NT2/D1 (cell line): ENCODE results near the gene GNAQ.

Experiments
- SUZ12 ChIP-seq: IDR thresholded peaks from 2 replicates; pipeline ENCODE4 v1.6.1; 2011; ENCODE audit not compliant: insufficient read length, insufficient read depth; ENCODE audit errors: extremely low read depth
- YY1 ChIP-seq: IDR thresholded peaks from 2 replicates; pipeline ENCODE4 v1.6.1; 2011; ENCODE audit not compliant: insufficient read length, insufficient read depth

DNA sequence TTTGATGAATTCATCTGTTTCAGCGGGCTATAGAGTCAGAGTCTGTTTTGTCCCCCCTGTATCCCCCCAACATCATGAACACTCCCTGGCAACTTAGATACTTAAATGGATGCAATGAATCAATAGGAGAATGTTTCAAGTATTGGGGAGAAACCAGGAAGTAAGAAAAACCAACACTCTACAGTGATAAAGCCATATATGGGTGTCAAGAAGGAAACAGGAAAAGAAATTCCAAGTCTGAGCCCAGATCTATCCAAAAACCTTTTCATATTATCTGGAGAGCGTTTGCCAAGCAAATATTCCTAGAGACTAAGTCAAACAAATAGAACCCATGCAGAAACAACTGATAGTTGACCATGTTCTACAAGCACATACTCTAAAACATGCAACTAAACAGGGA, 2.3 kb upstream of the GNAQ start:
- TF ChIP-seq YY1 (no peak), SUZ12 (no peak)
